H1 (cell line): ENCODE measurements around the gene AGAP1. TPM values are rescaled to one million over a fixed set of nuclear protein-coding genes. Genes with fewer than 3 reads are reported as not detected.

ENCODE experiments used
- CTCF ChIA-PET: fragments of 300-600 bp; sonication (Branson Sonifier 250); formaldehyde crosslinking; loops from one replicate; lab custom pipeline; 2021; ENCODE audit not compliant: partially characterized antibody; lab: Charles Lee
- POLR2A ChIA-PET: fragments of 300-600 bp; sonication (Branson Sonifier 250); formaldehyde crosslinking; loops from one replicate; lab custom pipeline; 2021; ENCODE audit warnings: inconsistent platforms; ENCODE audit not compliant: partially characterized antibody; lab: Charles Lee
- DNase-seq, 2 experiments: peaks; one replicate each; pipeline versions ENCODE4 v3.0.0 to v3.0.0-alpha.2; 2010 to 2022; ENCODE audit warnings: low spot score in 2 of 2, low read depth in 1 of 2, mixed read lengths in 1 of 2
- FAIRE-seq: peaks from 2 replicates; lab custom pipeline; 2011; peaks lifted over from hg19 to GRCh38; lab: Jason Lieb, UNC
- H2AFZ ChIP-seq: 2 replicates; pipeline ENCODE4 v1.8.1; 2012; ENCODE audit warnings: low read length, inconsistent platforms
- H2AK5ac ChIP-seq: 2 replicates; pipeline ENCODE4 v1.6.1; 2013; ENCODE audit warnings: low read depth, low read length
- H2BK120ac ChIP-seq: replicated peaks from 2 replicates; pipeline ENCODE3; 2013; ENCODE audit warnings: low read depth, low read length, inconsistent platforms
- H2BK12ac ChIP-seq: 2 replicates; pipeline ENCODE4 v1.6.1; 2013; ENCODE audit warnings: low read depth, low read length
- H2BK15ac ChIP-seq: 2 replicates; pipeline ENCODE4 v1.6.1; 2013; ENCODE audit warnings: low read length
- H2BK20ac ChIP-seq: 2 replicates; pipeline ENCODE4 v1.6.1; 2013; ENCODE audit warnings: low read length
- H2BK5ac ChIP-seq: 2 replicates; pipeline ENCODE4 v1.6.1; 2013; ENCODE audit warnings: low read depth, low read length
- H3K14ac ChIP-seq: 2 replicates; pipeline ENCODE4 v1.6.1; 2013; ENCODE audit warnings: inconsistent platforms; ENCODE audit not compliant: insufficient read length
- H3K18ac ChIP-seq: 2 replicates; pipeline ENCODE4 v1.6.1; 2013; ENCODE audit warnings: low read length; ENCODE audit errors: extremely low read depth
- H3K23ac ChIP-seq: 2 replicates; pipeline ENCODE4 v1.6.1; 2013; ENCODE audit warnings: inconsistent platforms; ENCODE audit not compliant: insufficient read length
- H3K23me2 ChIP-seq: 2 replicates; pipeline ENCODE4 v1.6.1; 2013; ENCODE audit warnings: low read depth, low read length
- H3K27ac ChIP-seq: 2 replicates; pipeline ENCODE4 v1.6.1; 2011; ENCODE audit warnings: low read depth, low read length, inconsistent platforms
- H3K27me3 ChIP-seq, 4 experiments: replicated peaks in 1 of 4; 1 replicate in 1 of 4; 2 replicates in 3 of 4; pipeline versions ENCODE4 v1.6.1 to v1.8.1; 2011 to 2013; ENCODE audit warnings: low read length in 3 of 4, mild to moderate bottlenecking in 3 of 4, inconsistent platforms in 2 of 4, mixed read lengths in 2 of 4, moderate library complexity in 1 of 4; ENCODE audit not compliant: control insufficient read depth in 3 of 4, insufficient read depth in 3 of 4; ENCODE audit errors: extremely low read depth in 1 of 4
- H3K36me3 ChIP-seq, 4 experiments: 2 replicates each; pipeline versions ENCODE4 v1.6.1 to v1.8.1; 2011 to 2013; ENCODE audit warnings: mild to moderate bottlenecking in 4 of 4, low read length in 3 of 4, moderate library complexity in 2 of 4, control low read depth in 1 of 4, inconsistent platforms in 1 of 4; ENCODE audit not compliant: insufficient read depth in 4 of 4, control insufficient read depth in 2 of 4
- H3K4ac ChIP-seq: replicated peaks from 2 replicates; pipeline ENCODE3; 2013; ENCODE audit warnings: low read length, low read depth, mixed read lengths, inconsistent platforms; ENCODE audit not compliant: insufficient read length
- H3K4me1 ChIP-seq, 4 experiments: replicated peaks in 1 of 4; 1 replicate in 1 of 4; 2 replicates in 3 of 4; pipeline versions ENCODE4 v1.6.1 to v1.8.1; 2011 to 2013; ENCODE audit warnings: low read length in 3 of 4, inconsistent platforms in 2 of 4, mixed read lengths in 1 of 4; ENCODE audit not compliant: insufficient read depth in 4 of 4, control insufficient read depth in 3 of 4
- H3K4me2 ChIP-seq, 2 experiments: 2 replicates each; pipeline versions ENCODE4 v1.6.1 to v1.8.1; 2011 to 2013; ENCODE audit warnings: low read depth in 2 of 2, low read length in 2 of 2, control low read depth in 1 of 2, inconsistent platforms in 1 of 2, mild to moderate bottlenecking in 1 of 2; ENCODE audit not compliant: insufficient read depth in 1 of 2
- H3K4me3 ChIP-seq, 4 experiments: fragments of 200-600, 300-600 bp in 1 of 4; sonication (generic), shearing (Covaris generic), sonication (Bioruptor Twin) in 1 of 4; 2 replicates each; pipeline versions ENCODE4 v1.5.1 to v1.8.1; 2011 to 2016; ENCODE audit warnings: low read length in 4 of 4, low read depth in 3 of 4, control low read depth in 2 of 4, inconsistent platforms in 2 of 4, mild to moderate bottlenecking in 2 of 4, mixed read lengths in 1 of 4, moderate library complexity in 1 of 4; ENCODE audit not compliant: insufficient read depth in 2 of 4; ENCODE audit errors: extremely low read depth in 1 of 4
- H3K56ac ChIP-seq: replicated peaks from 2 replicates; pipeline ENCODE3; 2013; ENCODE audit warnings: low read depth, mild to moderate bottlenecking, mixed read lengths, low read length, inconsistent platforms; ENCODE audit not compliant: insufficient read length
- H3K79me1 ChIP-seq: 2 replicates; pipeline ENCODE4 v1.6.1; 2013; ENCODE audit warnings: low read depth, low read length, control low read depth
- H3K79me2 ChIP-seq, 2 experiments: 2 replicates each; pipeline versions ENCODE4 v1.6.1 to v1.8.1; 2012 to 2013; ENCODE audit warnings: low read length in 2 of 2, mild to moderate bottlenecking in 2 of 2, inconsistent platforms in 1 of 2; ENCODE audit not compliant: insufficient read depth in 2 of 2, control insufficient read depth in 1 of 2
- H3K9ac ChIP-seq, 4 experiments: replicated peaks in 1 of 4; 1 replicate in 1 of 4; 2 replicates in 3 of 4; pipeline versions ENCODE4 v1.6.1 to v1.8.1; 2011 to 2013; ENCODE audit warnings: low read depth in 3 of 4, low read length in 3 of 4, control low read depth in 2 of 4, mild to moderate bottlenecking in 2 of 4, moderate library complexity in 2 of 4, inconsistent platforms in 1 of 4; ENCODE audit errors: extremely low read depth in 1 of 4
- H3K9me3 ChIP-seq, 2 experiments: 2 replicates each; pipeline versions ENCODE4 v1.6.1 to v1.8.1; 2012 to 2013; ENCODE audit warnings: mild to moderate bottlenecking in 2 of 2, moderate library complexity in 2 of 2, control low read depth in 1 of 2, inconsistent platforms in 1 of 2, low read depth in 1 of 2, low read length in 1 of 2, mixed read lengths in 1 of 2; ENCODE audit not compliant: insufficient read depth in 2 of 2
- H4K20me1 ChIP-seq, 2 experiments: replicated peaks in 1 of 2; 2 replicates each; pipeline versions ENCODE3 to v1.8.1; 2011 to 2013; ENCODE audit warnings: inconsistent platforms in 2 of 2, low read length in 2 of 2, mild to moderate bottlenecking in 1 of 2; ENCODE audit not compliant: insufficient read depth in 2 of 2, control insufficient read depth in 1 of 2
- H4K5ac ChIP-seq: 2 replicates; pipeline ENCODE4 v1.6.1; 2013; ENCODE audit warnings: low read length, low read depth, mixed read lengths, inconsistent platforms; ENCODE audit not compliant: insufficient read length
- H4K8ac ChIP-seq: 2 replicates; pipeline ENCODE4 v1.8.0; 2013; ENCODE audit warnings: mild to moderate bottlenecking, moderate library complexity, low read length, inconsistent platforms; ENCODE audit not compliant: insufficient read depth; ENCODE audit errors: extremely low read depth
- H4K91ac ChIP-seq: replicated peaks from 2 replicates; pipeline ENCODE3; 2013; ENCODE audit warnings: low read length, mixed read lengths, inconsistent platforms; ENCODE audit not compliant: insufficient read length
- FOSL1 ChIP-seq: IDR thresholded peaks from 2 replicates; pipeline ENCODE4 v1.6.1; 2011; ENCODE audit warnings: mild to moderate bottlenecking, low read depth, low read length, moderate library complexity; ENCODE audit not compliant: insufficient read depth
- WGBS, 2 experiments: shearing (Covaris generic) in 1 of 2; methylation state at CpG; one replicate each; pipeline versions ENCODE4 v1.1.6 to v1.1.7; 2013 to 2015; ENCODE audit warnings: low lambda C conversion rate in 2 of 2, mixed read lengths in 2 of 2, inconsistent platforms in 1 of 2, low coverage in 1 of 2, missing lambda C conversion rate in 1 of 2; ENCODE audit not compliant: insufficient replicate concordance in 2 of 2, insufficient coverage in 1 of 2, insufficient read length in 1 of 2; ENCODE audit errors: extremely low coverage in 1 of 2, missing lambda C conversion rate in 1 of 2; 5-methylcytosine and 5-hydroxymethylcytosine counted together
- polyA plus RNA-seq, 7 experiments: library from polyadenylated mRNA; depleted of rRNA in 3 of 7; stranded (reverse) in 5 of 7; unstranded in 2 of 7; fragments of >200 nt in 5 of 7; fragments of 200-250 nt in 2 of 7; gene quantifications; 1 replicate in 5 of 7; 2 replicates in 1 of 7; 4 replicates in 1 of 7; pipeline versions ENCODE4 v1.2.1 to v1.2.3, GENCODE V29; 2011 to 2013; ENCODE audit warnings: missing spikeins in 2 of 7, mixed read lengths in 2 of 7
- total RNA-seq: library from RNA; stranded (reverse); fragmentation: NEBNext Ultra II Directional; extraction: Animal tissue kit (Norgen Biotek cat#: 25700); gene quantifications from 2 replicates; pipeline ENCODE4 v1.2.1, GENCODE V29; 2021
- TF ChIP-seq, protein P1 (sequence below): IDR thresholded peaks from 2 replicates; pipeline ENCODE4 v1.6.1; 2012; ENCODE audit warnings: inconsistent platforms
- TF ChIP-seq, protein P2 (sequence below): IDR thresholded peaks from 2 replicates; pipeline ENCODE4 v1.6.1; 2012; ENCODE audit warnings: inconsistent platforms

The AGAP1 gene
- total and polyA plus RNA-seq, 2 of the 8 experiments (the other 6 are each of a cell fraction or from before 2014, with no cell fraction given): 18.1 to 39.4 TPM

DNA sequence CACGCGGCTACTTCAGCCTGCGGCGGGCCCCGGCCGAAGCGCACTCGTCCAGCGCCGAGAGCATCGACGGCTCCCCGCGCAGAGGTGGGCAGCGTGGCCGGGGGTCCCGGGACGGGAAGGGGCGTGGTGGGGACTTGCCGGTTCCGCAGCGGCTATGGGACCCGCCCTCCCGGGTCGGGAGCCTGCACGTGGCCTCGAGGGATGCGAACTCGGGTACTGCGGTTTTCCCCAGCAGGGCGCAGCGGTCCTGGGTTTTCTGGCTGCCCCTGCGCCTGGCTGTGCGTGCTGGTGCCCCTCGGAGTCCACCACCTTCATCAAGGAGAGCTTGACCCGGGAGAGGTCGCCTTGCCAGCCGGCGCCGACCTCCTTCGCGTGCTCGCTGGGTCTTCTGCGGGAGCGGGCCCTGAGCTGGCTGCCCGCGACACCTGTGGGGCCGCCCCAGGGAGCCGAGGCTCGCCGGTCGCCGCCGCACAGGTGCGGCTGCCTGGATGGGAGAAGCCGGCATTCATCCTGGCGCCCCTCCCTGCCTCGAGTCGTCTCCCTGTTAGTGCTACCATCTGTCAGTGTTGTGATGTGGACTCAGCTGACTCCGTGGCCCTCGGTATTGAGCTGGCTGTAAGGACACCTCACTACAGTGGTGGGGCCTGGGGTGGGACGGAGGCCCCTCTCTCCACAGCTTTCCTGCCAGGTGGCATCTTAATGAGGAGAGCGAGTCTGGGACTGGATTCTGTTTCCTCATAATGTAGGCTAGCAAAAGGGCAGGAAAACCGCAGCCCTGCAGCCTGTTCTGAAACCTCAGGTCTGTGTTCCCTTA is 177.3 kb downstream of the AGAP1 start:
- 13% methylated on average over 48 of the region's 64 CpGs; no CpG with 5 or more reads in 1 of the 2 experiments for WGBS, 2 experiments
- Histone ChIP-seq H4K91ac (no peak overlapping the region), H2BK20ac (no peak overlapping the region), H2BK5ac (no peak overlapping the region), H3K27me3 (peaks cover 0 to 7% (median 3%) of the 10 kb centered on the region in 4 experiments; a peak in 4 of 7 replicates), H3K4me1 (peaks cover 4 to 27% (median 19%) of the 10 kb centered on the region in 4 experiments), H3K79me1 (peaks cover 6% of the 10 kb centered on the region), H3K14ac (no peak overlapping the region), H4K8ac (peak overlapping the region; percentile 82; the same call in 1 of the 2 replicates), H3K18ac (no peak overlapping the region), H3K27ac (no peak overlapping the region), H2AK5ac (no peak overlapping the region), H2BK12ac (no peak overlapping the region), H3K79me2 (peaks cover 2 to 54% of the 10 kb centered on the region in 2 experiments; a peak in 3 of 4 replicates), H3K23me2 (peaks cover 10% of the 10 kb centered on the region), H3K4me3 (peak overlapping the region; percentile 44 to 64 (median 56)), H2AFZ (no peak overlapping the region), H3K4me2 (peak overlapping the region; percentile 89 to 94), H4K20me1 (peaks cover 17 to 30% of the 10 kb centered on the region in 2 experiments), H3K36me3 (no peaks in the 10 kb centered on the region)
- TF ChIP-seq, protein P1, sequence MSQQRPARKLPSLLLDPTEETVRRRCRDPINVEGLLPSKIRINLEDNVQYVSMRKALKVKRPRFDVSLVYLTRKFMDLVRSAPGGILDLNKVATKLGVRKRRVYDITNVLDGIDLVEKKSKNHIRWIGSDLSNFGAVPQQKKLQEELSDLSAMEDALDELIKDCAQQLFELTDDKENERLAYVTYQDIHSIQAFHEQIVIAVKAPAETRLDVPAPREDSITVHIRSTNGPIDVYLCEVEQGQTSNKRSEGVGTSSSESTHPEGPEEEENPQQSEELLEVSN: peak; percentile 70
- TF ChIP-seq FOSL1: no peak
- TF ChIP-seq, protein P2, sequence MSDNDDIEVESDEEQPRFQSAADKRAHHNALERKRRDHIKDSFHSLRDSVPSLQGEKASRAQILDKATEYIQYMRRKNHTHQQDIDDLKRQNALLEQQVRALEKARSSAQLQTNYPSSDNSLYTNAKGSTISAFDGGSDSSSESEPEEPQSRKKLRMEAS: peak; percentile 39; the same call in 1 of the 2 replicates
- TF ChIP-seq, all 59 proteins: peak for 2
- no peak for FAIRE-seq
- CTCF ChIA-PET: interaction anchor here (0.5 to 5.3 kb wide), 14 partner anchors 9 to 97 kb away, joined by 3 to 55 read pairs (median 4); no protein-coding TSS in a partner anchor
- POLR2A ChIA-PET: interaction anchor here (0.9 to 1.4 kb wide), 2 partner anchors 18 to 76 kb away, joined by 3 to 4 read pairs; no protein-coding TSS in a partner anchor
- H3K9me3 ChIP-seq: no peaks in the 10 kb centered on the region
- H4K5ac ChIP-seq: no peak overlapping the region
- no peak overlapping the region for H2BK120ac ChIP-seq
- no peak for DNase-seq
- no peak overlapping the region for H3K56ac ChIP-seq
- peak overlapping the region in 1 of 4 experiments; percentile 25; a peak in 2 of 7 replicates for H3K9ac ChIP-seq
- H2BK15ac ChIP-seq: no peak overlapping the region
- H3K4ac ChIP-seq: no peak overlapping the region
- no peak overlapping the region for H3K23ac ChIP-seq
